NCI-H82 treated with DMSO at 0.1 percent for 48 hours (cell line): ENCODE measurements around the gene SFXN2.

Experiments
- DNase-seq: peaks from one replicate; lab custom pipeline; 2025; ENCODE audit not compliant: unreplicated experiment; lab: John Stamatoyannopoulos, UW

Gene SFXN2

DNA sequence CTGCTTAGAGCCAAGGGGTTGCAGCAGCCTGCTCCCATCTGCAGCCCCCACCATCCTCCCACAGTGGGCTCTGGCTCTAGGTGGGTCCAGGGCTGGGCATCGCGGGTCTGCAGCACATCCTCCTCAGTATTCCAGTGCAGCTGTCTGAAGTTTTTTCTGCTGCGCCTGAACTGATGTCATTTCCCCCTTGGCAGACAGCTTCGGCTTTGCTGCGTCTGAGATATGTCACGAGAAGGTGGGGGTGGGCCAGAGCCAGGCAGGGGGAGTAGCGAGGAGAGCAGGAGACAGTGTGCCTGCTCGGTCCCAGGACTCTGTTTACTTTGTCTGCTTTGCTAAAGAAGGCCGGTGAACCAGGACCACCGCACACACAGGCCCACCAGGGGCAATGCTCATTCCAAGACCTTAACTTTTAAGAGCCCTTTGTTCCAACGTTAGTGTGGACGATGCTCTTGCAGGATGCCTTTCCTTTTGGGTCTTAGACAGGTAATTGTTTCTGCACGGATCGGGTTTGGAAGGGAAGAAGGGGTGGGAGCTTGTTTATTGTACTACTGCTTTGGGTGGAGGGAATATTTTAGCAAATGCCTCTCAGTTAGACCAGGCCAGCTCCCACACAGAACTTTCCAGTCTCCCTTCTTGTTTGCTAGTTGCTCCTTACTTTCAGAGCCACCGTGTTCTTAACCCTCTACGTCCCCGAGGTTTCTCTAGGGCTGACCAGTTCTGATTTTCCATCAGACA is 61.7 kb downstream of the SFXN2 start:
- DNase-seq = no peak

DNA sequence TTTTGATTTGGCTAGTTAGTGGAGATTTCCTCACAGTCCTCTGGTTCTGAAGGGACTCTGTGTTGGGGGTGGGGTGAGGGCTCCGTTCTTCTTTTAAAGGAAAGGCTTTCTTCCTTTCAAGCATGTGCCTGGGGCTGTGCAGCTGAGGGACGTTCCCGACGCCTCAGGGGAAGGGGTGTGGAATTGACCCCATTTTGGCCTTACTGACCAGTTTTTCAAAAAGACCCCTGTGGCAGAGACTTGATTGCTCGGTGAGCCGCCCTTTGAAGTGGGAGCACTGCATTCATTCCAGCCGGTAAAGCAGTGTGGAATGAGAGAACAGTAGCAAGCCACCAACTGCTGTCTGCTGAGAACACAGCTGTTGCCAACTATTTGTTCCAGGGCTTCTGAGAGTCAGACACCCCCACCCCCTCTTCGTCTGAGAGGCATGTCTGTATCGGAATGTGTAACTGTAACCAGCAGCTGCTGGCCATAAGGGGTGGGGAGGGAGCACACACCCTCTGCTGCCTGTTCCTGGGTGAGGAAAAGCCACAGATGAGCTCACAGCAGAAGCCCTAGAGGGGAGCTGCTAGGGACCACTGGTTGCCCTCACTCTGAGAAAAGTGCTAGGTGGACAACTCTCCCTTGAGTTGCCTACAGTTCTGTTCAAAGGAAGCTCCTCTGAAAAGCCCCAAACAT is 62.5 kb downstream of the SFXN2 start:
- peak; percentile 7 for DNase-seq

DNA sequence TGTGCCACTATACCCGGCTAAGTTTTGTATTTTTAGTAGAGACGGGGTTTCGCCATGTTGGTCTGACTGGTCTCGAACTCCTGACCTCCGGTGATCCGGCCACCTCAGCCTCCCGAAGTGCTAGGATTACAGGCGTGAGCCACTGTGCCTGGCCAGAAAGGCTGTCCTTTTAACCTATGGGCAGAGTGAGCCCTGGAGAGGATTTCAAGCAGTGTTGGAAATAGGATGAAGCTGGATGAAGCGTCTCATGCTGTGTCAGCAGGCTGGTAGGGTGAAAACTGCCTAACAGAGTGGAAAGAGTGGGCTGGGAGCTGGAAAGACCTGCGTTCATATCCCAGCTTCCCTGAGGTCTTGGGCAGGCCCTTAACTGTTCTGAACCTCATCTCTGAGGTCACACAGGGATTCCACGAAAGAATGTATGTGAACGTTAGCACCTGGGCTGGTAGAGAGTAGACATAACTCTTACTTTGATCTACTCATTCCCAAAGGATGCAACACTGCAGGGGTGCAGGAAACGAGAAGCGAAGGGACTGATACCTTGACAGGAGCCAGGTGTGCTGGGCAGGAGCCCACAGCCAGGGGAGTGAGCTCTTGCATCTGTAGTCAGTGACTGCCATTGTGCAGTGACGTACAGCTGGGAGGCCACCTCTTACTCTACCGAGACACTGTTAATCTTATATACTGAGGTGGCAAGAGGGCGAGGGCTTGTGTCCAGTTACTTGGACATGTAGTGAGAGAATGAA is 63.4 kb downstream of the SFXN2 start:
- DNase-seq = no peak

DNA sequence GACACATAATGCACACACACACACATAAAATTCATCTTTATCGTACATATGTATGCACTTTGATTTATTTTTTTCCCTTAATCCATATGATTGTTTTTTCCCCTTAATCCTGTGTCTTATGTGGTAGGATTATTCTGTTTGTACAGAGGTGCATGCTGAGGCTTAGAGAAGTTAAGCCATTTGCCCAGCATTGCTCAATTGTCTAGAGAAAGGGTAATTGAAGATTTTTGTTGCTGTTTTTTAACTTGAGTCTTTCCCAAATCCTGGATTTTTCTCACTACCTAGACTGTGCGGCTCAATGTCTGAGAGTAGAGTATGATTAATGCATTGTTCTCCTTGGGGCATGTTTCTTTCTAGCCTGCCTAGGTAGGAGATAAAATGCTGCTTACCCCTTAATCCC is 64.3 kb downstream of the SFXN2 start:
- peak; percentile 17 for DNase-seq

DNA sequence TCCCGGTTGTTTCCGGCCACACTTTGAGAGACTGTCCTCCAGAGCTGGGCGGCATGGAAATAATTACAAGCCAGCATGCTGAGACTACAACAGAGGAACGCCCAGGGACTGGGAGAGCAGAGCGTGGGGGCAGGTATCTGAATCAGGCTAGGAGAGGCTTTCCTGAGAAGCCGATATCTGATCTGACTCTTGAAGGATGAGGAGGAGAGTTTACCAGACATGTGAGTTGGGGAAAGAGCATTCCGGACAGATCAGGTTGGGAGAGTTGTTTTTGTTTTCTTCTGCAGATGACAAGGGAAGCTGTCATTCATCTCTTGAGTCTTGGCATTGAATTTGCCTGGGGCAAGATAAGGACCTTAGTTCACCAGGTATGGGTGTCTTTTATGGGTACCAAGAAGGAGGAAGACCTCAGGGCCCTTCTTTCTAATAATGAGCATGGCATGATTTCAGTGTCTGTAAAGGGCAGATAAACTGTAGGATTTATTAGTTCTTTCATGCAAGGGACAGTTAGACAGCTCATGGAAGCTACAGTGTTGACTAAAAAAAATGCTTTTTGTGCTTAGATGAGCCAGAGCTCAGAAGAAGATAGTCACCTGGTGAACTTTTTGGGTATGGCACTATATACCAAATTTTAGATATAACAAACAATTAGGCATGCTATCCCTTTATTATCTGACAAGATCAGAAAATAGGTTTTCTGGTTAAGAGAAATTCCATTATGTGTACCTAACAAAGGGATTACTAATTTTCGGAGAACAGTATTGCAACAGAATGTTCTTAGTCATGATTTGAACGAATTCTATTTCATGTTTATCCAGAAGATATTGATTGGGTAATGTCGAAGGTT is 65.5 kb downstream of the SFXN2 start:
- no peak for DNase-seq

DNA sequence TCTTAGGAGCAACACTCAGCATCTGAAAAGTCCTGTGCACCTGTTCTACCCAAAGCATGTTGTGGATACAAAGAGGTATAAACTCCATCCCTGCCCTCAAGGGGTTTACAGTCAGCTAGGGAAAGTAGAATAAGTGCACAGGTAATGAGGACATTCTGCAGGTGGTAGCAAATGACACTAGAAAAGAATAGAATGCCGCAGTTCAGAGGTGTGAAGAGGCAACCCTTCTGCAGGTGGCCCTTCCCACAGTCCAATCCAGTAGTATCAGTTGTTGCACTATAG is 66.0 kb downstream of the SFXN2 start:
- DNase-seq = no peak

DNA sequence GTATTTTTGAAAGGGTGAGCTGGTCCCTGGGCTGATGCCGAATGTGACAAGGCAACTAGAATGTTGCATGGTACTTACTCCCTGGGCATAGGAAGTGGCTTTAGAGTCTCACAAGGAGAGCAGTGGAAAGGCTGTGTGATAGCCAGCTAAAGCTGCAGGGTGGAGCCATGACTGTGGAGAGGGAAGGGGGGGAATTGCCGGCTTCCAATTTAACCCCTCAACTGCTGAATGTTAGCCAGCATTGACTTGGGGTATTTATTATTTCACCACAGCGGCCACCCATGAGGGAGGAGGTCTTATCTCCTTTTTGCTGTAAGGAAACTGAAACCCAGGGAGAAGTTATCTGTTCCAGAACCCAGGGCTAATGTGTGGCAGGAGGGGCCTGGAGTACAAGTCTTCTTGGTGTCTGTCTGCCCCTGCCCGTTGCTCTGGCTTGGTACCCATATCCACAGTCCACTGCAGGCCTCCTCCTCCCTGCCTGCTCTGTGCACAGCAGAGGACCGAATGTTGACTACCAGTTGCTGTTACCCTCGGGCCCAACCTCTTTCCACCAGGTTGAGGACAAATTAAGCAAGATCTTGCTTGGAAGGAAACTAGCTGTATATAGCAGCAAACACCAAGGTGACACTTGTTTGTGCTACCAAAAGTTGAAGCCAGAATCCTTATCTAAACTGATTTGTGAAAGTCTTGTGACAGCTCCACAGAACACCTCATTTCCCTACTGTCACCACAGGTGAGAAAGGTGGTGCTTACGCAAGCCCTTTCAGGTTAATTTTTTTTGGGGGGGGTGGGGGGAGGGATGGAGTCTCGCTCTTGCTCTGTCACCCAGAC is 66.9 kb downstream of the SFXN2 start:
- DNase-seq = no peak

DNA sequence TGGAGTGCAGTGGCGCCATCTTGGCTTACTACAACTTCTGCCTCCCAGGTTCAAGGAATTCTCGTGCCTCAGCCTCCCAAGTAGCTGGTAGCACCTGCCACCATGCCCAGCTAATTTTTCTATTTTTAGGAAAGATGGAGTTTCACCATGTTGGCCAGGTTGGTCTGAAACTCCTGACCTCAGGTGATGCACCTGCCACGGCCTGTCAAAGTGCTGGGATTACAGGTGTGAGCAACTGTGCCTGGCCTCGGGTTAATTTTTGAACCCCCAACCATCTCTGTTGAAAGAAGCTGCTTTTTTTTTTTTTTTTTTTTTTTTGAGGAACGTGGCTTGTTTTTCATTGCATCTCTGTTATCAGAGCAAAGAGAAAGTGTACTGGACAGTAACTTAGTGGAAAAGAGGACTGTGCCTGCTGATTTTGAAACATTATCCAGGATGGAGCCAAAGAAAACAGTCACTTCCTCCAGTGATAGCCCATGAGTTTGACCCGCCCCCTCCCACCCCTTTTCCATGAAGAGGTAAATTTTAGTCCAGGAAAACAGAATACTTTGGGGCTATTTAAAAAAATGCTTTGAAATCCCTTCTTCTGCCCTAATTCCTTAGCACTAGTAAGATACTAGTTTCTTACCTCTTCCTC is 67.6 kb downstream of the SFXN2 start:
- DNase-seq = no peak

DNA sequence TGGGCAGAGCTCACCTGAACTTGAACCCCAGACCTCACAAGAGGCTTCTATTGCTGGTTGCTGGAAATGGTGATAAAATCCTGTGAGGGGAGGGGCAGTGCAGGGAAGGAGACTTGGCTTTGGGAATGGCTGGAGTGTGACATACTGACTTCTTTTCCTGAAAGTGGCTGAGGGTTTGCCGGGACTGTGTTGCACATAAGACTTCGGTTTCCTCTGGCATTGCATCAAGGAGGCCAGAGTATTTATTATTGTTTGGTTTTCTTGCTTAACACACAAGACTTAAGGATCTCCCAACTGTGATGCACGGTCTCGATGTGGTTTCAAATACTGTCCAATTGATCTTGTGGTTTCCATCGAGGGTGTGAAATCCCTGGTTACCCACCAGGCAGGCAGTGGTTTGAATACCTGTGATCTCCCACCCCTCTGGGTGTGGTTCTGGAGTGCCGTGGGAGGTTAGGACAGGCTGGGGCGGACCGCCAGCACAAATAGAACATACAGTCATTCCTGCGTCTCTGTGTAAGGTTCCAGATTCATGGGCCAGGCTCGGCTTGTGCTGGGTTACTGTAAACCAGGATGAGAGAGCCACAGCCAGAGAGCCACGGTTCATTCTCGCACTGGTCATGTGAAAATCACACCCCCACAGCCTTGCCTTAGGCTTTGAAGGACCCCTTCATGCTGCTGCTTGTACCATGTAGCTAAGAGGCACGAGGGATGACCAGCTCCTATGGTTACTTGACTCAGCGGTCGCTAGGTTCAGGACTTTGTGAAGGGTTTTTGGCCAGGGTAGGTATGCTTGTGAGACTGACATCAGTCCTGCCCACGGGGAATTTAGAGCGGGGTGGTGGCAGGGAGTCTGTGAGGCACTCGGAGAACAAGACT is 68.5 kb downstream of the SFXN2 start:
- no peak for DNase-seq

DNA sequence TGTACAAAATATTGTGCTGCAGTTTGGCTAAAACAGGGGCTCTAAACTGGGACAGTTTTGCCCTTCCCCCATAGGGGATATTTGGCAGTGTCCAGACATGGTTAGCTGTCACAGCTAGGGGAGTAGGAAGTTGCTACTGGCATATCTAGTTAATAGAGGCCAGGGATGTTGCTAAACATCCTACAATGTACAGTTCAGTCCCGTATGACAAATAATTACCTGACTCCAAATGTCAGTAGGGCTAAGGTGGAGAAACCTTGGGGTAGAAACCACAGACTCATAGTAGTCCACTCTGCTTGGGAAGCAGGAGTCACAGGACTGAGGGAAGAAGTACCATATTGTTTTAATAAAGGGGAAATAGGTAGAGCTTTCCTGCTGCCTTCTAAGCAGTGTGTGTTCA is 69.1 kb downstream of the SFXN2 start:
- no peak for DNase-seq

DNA sequence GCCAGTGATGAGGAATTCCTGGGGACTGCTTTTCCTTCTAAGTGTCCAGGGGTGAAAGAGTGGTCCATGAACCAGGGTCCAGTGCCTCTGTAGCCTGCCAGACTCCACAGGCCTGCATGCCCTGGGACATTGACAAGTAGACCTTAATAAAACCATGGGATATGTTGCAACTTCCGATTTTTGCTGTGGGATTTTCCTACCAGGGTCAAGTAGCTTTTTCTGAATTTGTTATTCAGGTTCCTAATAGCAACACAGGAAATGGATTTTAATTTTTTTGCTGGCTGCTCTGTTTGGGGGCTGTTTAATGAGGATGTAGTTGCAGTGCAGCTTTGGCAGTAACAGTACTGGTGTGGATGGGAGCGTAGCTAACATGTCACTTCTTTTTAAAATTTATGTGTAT is 71.4 kb downstream of the SFXN2 start:
- no peak for DNase-seq

DNA sequence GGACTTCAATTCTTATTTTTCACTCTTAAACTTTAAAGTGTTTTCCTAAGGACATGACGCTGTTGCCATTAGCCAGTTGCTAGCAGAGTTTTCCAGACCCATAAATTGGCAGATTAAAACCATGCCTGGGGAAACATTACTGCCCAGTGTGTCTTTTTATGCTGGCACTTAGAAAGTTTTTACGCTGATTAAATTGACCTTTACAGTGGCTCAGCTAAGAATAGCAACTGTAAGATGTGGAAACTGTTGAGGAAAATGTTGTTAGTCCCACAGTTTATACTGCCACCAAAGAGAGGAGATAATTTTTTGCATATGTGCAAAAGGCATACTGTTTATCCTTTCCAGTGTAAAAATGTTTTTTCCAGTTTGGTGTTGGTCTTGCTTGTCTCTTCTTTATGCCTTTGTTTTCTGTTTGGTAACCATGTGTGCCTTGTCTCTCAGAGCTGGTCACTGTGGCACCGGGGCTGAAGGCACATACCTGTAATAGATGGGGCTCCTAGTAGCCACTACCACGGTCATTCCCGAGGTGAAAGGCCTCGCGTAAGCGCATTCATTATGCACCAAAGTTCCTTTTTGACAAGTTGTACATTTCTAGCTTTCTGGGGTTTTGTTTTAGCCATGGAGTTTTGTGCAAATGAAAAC is 77.4 kb downstream of the SFXN2 start:
- DNase-seq = no peak
